ENCODE data around the gene TRAPPC3L. TPM values are rescaled to one million over a fixed set of nuclear protein-coding genes. Genes with fewer than 3 reads are reported as not detected.

The TRAPPC3L gene
- total RNA-seq, 4 donors from 2014 or later: not detected

GRCh38 chr6:116557893-116558292 lies 12.4 kb upstream of the TRAPPC3L start:
- no peak for DNase-seq
- no peaks in the 10 kb centered on the region for H3K27me3 ChIP-seq
- H3K36me3 ChIP-seq: no peaks in the 10 kb centered on the region
- no peak overlapping the region for H3K4me3 ChIP-seq
- TF ChIP-seq CTCF (IDR thresholded peaks at IDR 0.05) (no peak), POLR2A (IDR thresholded peaks at IDR 0.05) (no peak)
- no peaks in the 10 kb centered on the region for H3K4me1 ChIP-seq
- no peaks in the 10 kb centered on the region for H3K9me3 ChIP-seq
- H3K27ac ChIP-seq: no peak overlapping the region

GRCh38 chr6:116556814-116557415 lies 11.4 kb upstream of the TRAPPC3L start:
- TF ChIP-seq CTCF (IDR thresholded peaks at IDR 0.05): no peak
- TF ChIP-seq POLR2A (IDR thresholded peaks at IDR 0.05): no peak
- DNase-seq: no peak
- Histone ChIP-seq H3K4me1 (no peaks in the 10 kb centered on the region), H3K36me3 (no peaks in the 10 kb centered on the region), H3K4me3 (no peak overlapping the region), H3K27me3 (no peaks in the 10 kb centered on the region), H3K27ac (no peak overlapping the region), H3K9me3 (no peaks in the 10 kb centered on the region)

- no peak for TF ChIP-seq CTCF (IDR thresholded peaks at IDR 0.05)
- no peak for TF ChIP-seq POLR2A (IDR thresholded peaks at IDR 0.05)
- DNase-seq: no peak
- H3K36me3 ChIP-seq: no peaks in the 10 kb centered on the region
- H3K4me1 ChIP-seq: no peaks in the 10 kb centered on the region
- no peak overlapping the region for H3K4me3 ChIP-seq
- no peaks in the 10 kb centered on the region for H3K27me3 ChIP-seq
- no peaks in the 10 kb centered on the region for H3K9me3 ChIP-seq
- no peak overlapping the region for H3K27ac ChIP-seq
Observed at GRCh38 chr6:116556065-116556464, 10.6 kb upstream of the TRAPPC3L start.

GRCh38 chr6:116553451-116553850 lies 8.0 kb upstream of the TRAPPC3L start, which contains the start of gene CALHM4:
CALHM4 (plus strand) TSS chr6:116553751; CDS start chr6:116553794, 43 bp downstream.
- TF ChIP-seq CTCF (IDR thresholded peaks at IDR 0.05): no peak
- TF ChIP-seq POLR2A (IDR thresholded peaks at IDR 0.05): no peak
- H3K4me3 ChIP-seq: no peak within 1 kb of the TSS
- DNase-seq: no peak
- H3K36me3 ChIP-seq: no peaks in the 10 kb centered on the region
- no peaks in the 10 kb centered on the region for H3K9me3 ChIP-seq
- H3K27me3 ChIP-seq: no peaks in the 10 kb centered on the region
- no peaks in the 10 kb centered on the region for H3K4me1 ChIP-seq
- no peak within 1 kb of the TSS for H3K27ac ChIP-seq

- no peaks in the 10 kb centered on the region for H3K9me3 ChIP-seq
- no peak overlapping the region for H3K27ac ChIP-seq
- no peaks in the 10 kb centered on the region for H3K36me3 ChIP-seq
- H3K27me3 ChIP-seq: no peaks in the 10 kb centered on the region
- no peaks in the 10 kb centered on the region for H3K4me1 ChIP-seq
- H3K4me3 ChIP-seq: no peak overlapping the region
- TF ChIP-seq POLR2A (IDR thresholded peaks at IDR 0.05): no peak
- no peak for TF ChIP-seq CTCF (IDR thresholded peaks at IDR 0.05)
- no peak for DNase-seq
Observed at GRCh38 chr6:116550796-116551195, 5.3 kb upstream of the TRAPPC3L start.

GRCh38 chr6:116547358-116547757 lies 1.9 kb upstream of the TRAPPC3L start:
- H3K27me3 ChIP-seq: no peaks in the 10 kb centered on the region
- no peaks in the 10 kb centered on the region for H3K36me3 ChIP-seq
- no peaks in the 10 kb centered on the region for H3K4me1 ChIP-seq
- no peaks in the 10 kb centered on the region for H3K9me3 ChIP-seq
- DNase-seq: no peak
- no peak overlapping the region for H3K27ac ChIP-seq
- TF ChIP-seq CTCF (IDR thresholded peaks at IDR 0.05) (no peak), POLR2A (IDR thresholded peaks at IDR 0.05) (no peak)
- no peak overlapping the region for H3K4me3 ChIP-seq
